NCI-H187 treated with DMSO at 0.1 percent for 48 hours (cell line): ENCODE data around the gene ZNF354C.

ENCODE experiments used
- DNase-seq: peaks from one replicate; lab custom pipeline; 2025; lab: John Stamatoyannopoulos, UW

Gene ZNF354C

DNA sequence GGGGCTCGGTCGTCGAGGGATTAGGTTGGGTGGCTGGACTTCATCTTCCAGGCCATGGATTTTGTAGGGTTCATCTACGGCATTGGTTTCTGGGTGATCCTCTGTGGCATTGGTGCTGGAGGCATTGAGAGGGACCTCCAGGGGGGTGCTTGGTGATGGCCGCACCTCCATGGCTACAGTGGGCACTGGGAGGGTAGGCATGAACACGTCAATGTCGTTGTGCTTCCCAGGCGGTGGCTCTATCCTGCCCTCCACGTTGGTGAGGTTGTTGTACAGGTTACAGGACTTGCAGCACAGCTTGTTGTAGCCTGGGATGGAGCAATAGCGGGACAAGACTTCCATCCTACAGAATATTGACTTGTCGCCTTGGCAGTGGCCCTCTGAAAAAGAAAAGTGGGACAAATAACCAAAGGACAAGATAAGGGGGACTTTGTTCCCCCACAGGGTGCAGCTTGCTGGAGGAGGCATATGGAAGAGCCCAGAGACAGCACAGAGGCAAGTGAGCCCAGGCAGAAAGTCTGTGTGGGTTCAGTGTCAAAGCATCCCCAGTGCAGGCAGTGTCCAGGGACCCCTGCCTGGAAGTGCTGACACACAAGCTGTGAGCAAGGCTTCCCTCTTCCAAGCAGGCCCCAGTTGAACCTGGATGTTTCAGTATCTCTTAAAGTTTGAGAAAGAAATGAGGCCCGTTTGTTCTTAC is 53.9 kb downstream of the ZNF354C start:
- no peak for DNase-seq

DNA sequence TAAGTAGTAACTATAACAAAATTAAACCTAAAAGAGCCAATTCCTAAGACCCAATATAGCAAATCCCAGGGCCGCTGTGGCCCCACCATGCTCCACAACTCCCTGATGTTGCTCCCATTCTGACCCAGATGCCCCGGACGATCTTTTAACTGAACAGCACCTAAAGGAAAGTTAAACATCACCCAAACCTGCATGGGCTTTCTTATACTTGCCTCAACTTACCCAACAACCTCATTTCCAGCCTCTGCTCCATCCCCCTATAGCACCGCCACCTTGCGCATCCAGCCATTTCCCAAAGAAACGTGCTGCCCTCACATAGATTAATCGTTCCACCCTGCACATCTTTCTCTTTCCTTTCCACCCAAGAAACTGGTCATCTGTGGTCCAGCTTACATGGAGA is 54.6 kb downstream of the ZNF354C start:
- no peak for DNase-seq

DNA sequence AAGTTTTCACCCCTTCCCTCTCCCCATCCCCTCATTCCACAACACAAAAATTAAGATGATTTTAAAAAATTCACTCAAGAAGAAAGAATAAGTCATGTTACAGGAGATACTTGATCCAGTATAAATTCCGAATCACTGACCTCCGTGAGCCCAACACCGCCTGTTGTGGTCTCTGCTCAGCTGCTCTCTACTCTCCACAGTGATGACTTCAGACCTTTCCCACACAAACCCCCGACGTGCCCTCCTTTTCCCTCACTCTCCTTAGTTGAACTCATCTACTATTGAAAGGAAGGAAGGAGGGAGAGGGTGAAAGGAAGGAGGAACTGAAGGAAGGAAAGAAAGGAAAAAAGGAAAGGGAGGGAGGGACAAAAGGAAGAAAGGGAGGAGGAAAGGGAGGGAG is 55.1 kb downstream of the ZNF354C start:
- DNase-seq, result no peak

DNA sequence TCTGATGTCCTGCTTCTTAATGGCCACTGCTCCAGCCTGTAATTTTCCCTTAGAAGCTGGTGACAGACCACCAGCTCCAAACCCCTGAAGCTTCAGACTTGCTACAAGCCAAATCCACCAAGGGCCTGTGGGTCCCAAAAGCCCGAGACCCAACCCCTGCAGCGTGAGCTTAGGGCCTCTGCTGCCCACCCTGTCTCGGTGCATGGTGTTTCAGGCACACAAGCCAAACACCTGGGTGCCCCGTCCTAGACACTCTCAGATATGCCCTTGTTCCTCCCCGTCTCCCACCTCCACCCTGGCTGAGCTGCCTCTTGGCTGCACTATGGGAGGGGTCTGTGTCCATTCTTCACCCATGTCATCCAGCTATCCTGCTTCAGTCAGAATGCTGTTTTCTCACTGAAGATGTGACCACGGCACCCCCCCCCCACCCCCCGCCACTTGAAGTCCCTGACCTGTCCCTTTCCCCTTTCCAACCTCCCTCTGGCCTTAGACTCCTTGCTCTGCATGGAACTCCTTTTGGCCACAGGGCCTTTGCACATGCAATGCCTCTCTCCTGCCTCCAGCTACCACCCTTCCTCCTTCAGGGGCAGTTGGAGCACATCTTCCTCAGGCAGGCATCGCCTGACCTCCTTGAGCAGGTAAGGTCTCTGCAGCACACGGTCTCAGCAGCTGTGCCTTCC is 55.8 kb downstream of the ZNF354C start:
- DNase-seq, result no peak

DNA sequence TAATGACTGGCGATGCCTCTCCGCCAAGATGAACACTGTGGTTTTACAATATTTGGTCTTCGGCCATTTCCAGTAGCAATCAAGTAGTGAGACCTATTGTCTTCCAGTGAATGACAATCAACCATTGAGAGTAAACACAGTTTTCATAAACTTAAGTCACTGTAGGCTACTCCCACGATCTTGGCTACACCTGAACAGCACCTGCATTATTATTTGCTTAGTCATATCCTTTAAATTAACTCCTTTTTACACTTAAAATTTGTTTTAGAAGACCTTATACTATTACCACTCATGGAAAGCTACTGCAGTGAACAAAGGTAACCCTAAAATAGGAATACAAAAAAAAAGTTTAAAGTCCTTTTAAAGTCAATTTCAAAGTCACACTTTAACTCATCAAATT is 58.2 kb downstream of the ZNF354C start:
- no peak for DNase-seq

DNA sequence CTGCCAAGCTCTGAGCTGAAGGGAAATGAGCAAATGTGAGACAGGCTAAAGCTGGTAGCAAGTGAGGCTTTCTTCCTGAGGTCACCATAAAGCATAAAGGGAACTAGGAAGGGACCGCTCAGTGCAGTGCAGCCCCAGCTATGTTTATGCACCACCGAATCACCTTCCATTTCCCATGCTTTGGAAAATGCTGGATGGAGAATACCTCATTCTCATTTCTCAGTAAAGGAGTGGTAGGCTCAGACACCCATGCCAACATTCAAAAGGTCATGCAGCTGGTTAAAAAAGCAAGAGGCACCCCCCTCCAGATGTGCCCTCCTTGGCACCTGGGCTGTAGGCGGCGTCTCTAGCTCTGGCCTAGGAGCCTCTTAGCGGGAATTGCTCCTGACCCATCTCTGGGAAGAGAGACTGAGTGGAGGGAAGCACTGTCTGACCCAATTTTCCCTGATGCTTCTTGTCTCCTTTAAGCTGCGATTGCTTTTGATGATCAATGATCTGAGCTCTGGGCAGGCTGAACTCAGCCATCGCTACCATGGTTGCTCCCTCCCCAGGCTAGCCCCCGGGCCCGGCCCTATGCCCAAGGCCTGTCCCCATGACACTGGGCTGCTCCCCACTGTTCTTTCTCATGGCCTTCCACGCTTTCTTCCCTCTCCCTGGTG is 58.7 kb downstream of the ZNF354C start:
- no peak for DNase-seq

DNA sequence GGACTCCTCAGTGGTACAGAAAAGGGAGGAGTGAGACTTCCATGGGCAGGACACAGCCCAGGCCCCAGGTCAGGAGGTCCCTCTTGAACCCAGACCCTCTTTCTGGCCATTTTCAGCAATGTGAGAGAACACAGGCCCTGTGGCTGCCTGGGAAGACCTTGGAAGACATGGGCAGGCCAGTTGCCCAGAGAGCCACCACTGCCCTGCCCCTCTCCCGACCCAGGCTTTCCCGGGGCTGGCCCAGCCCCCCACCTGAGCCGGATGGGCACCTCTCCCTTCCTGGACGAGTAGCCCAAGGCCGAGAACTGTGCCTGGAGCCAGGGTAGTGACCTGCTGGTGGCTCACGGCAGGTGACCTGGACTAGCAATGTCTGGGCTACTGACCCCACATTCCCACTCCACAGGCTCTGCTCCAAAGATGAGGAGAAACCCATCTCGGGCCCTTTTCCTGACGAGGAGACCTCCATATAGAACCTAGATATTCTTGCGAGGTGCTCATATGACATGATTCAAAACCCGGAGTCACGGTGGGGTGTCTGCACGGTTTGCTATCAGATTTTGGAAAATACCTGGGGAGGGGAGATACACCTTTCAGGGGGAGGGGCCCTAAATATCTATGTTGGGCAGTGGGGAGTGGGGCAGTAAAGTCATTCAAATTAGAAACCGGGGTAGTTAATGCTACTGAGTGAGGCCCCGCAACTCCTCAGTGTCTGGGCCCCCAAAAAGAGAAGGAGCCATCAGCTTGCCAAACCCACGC is 59.4 kb downstream of the ZNF354C start:
- no peak for DNase-seq

DNA sequence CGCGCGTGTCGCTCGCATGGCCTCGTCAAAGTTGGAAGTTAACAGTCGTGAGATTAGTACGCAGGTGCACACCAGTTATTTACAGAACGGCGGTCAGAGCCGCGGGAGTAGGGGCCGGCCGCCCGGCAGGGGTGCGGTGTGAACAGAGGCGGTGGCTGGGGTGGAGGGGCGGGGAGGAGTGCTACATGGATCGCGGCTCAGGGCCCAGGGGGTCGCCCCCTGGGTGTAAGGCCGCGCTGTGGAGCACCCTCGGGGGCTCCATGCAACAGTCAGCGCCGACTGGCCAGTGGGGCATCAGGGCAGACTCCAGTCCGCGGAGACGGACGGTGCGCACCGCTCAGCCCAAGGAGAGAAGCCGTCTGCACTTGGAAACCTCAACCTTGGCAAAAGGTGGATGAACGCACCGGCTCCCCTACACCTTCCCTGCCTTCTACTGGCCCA is 60.3 kb downstream of the ZNF354C start:
- no peak for DNase-seq

DNA sequence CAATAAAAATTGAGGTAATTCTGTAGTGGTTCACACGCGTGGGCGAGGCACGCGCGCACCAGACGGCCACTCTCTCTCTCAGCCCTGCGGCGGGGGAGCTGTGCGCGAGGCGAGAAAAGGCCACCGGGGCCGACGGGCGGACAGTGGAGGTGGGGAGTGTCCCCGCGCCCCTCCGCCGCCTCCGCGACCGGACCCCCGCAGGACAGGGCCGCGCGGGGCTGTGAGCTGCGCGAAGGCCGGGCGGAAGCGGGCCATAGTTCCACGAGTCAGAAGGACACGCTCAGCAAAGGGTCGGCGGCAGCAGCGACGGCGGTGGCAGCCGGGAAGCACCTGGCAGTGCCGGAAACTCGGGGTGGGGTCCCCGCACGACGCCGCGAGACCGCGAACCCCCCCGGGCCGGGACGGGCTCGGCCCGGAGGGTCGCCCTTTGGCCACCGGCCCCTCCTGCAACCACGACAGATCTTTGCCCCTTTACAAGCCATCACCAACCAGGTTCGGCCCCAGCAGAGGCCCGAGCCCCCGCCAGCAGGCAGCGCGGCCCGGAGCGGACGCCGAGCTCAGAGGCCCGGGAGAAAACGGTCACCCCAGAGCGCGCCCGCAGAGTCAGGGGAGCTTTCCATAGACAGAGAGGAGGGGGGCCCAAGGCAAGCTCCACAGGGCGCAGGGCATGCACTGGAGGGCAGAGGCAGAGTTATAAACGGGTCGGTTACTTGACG is 60.9 kb downstream of the ZNF354C start:
- DNase-seq, result no peak

DNA sequence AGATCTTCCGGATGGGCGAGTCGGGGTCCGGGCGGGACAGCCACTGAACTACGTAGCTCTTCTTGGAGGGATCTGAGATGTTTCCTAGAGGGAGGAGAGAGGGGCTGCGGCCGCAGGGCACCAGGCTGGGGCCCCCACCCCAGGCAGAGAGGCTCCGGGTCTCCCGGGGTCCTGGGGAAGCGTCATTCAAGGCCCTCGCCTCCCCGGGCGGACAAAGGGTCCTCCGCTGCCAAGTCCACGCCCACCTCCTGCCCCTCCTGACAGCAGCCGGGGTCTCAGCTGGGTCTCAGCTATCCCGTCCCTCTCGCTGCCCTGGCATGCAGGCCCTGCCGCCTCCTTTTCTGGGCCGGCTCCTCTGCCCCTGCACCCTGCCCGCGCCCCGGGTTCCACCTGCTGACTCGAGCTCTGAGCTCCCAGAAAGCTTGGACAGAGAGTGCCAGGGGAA is 61.5 kb downstream of the ZNF354C start:
- no peak for DNase-seq

DNA sequence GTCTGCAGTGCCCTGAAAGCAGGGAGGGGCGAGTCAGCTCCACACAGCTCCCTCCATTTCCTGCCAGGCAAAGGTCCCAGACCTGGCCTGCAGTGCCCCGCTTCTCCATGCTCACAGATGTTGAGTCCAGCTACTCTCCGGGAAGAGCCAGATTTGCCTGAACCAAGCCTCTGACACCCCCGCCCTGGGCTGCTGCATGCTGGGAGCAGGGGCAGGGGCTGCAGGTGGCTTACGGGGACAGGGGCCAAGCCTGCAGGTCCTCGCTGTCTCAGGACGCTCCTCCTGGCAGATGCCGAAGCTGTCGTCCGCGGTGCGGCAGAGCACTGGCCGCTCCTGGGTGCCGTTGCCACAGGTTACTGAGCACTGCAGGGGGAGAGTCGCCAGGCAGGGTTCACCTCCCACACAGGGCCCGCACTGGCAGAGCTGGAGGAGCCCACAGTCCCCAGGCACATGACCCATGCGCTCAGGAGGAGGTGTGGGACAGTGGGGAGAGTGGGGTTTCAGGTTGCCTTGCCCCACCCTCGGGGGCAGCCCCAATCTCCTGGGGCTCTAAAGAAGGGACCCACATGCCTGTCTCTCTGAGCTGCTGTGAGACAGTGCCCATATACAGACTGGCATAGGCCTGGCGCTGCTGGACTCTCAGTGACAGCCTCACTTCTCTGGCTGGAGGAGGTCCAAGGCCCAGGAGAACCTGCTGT is 62.4 kb downstream of the ZNF354C start:
- DNase-seq, result no peak

DNA sequence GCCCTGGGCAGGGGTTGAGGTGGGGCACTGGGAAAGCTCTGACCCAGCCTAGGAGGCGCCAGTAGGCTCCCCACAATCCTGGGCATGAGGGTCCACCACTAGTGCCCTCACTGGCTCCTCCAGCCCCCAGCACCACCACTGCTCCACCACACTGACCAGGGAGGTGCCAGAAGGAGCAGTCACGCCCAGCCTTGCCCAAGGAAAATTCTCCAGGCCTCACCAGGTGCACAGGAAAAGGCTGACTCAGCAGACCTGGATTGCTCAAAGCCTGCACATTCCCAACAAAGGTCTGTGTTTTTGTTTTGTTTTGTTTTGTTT is 62.9 kb downstream of the ZNF354C start:
- DNase-seq, result no peak

DNA sequence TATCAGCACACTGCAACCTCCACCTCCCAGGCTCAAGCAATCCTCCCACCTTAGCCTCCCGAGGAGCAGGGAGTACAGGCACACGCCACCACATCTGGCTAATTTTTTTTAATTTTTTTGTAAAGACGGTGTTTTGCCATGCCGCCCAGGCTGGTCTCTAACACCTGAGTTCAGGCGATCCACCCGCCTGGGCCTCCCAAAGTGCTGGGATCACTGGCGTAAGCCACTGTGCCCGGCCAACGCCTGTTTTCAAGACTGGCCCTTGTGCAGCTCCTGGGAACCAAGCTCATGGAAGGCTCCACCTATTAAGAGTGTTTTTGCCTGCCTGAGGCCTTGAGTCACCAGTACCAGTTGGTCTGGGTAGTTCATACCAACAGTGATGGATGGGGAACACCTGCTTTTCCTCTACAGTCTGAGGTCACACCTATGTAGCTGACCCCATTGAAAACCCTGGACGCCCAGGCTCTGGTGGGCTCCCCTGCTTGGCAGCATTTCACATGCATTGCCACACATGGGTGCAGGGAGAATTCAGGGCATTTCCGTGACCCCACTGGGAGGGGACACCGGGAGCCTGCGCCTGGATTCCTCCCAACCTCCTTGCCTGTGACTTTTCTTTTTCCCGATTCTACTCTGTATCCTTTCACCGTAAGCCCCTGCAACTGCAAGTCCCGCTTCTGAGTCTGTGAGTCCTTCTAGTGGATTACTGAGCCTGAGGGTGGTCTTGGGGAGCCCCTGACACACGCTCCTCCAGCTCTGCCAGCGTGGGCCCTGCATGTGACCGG is 63.5 kb downstream of the ZNF354C start:
- DNase-seq, result no peak

DNA sequence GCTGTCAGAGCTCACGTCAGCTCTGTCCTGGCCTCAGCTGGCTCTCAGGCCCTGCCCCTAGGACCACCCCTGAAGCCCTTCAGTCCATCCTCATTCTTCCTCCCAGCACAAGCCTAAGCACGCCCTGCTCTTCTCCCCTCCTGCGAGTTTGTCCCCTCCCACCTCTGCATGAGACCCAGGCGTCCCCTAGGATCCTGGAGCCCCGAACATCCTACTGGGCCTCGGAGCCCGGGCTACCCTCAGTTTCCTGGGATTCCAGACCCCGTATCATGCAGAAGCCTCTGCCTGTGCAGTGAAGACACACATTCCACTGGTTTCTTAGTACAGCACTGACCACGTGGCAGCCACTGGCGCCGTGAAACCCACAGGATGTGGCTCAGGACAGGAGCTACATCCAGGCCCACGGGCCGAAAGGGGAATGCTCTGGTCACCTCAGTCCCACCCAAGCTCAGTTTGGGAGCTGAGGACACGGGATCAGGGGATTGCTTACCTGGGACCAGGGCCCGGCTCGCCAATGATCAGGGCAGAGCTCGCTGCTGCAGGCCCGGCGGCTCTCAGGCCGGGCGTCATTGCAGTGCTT is 64.2 kb downstream of the ZNF354C start:
- DNase-seq, result no peak

DNA sequence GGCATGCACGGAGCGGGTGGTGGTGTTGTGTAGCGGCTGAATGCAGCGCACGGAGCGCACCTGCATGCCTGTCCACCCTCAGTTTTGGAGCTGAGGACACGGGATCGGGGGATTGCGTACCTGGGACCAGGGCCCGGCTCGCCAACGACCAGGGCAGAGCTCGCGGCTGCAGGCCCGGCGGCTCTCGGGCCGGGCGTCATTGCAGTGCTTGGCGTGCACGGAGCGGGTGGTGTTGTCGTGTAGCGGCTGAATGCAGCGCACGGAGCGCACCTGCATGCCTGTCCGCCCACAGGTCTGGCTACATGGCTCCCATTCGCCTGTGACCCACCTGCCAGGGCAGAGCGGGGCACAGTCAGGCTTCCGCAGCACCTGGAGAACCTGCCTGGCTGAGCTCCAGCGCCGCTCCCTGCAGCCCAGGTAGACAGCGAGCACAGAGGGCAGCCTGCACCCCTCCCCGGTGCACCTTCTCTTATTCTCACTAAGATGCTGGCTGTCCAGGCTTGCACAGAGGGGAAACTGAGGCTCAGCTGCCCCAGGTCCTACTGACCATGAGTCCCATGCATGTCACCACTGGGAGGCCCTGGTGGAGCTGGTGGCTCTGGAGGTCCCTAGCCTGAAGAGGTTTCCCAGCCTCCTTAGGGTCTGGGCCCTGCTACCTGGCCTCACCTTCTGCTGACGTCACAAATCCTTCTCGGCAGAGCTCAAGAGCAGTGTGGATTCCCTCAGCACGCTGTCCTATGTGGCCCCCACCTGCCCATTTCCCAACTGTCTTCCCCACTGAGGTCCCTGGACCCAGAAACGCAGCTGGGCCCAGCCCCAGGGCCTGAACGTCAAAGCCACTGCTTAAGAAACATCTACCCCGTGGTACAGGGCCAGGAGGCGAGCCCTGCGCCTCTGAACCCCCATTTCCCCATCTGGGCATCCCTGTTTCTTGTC is 64.9 kb downstream of the ZNF354C start:
- DNase-seq, result no peak

DNA sequence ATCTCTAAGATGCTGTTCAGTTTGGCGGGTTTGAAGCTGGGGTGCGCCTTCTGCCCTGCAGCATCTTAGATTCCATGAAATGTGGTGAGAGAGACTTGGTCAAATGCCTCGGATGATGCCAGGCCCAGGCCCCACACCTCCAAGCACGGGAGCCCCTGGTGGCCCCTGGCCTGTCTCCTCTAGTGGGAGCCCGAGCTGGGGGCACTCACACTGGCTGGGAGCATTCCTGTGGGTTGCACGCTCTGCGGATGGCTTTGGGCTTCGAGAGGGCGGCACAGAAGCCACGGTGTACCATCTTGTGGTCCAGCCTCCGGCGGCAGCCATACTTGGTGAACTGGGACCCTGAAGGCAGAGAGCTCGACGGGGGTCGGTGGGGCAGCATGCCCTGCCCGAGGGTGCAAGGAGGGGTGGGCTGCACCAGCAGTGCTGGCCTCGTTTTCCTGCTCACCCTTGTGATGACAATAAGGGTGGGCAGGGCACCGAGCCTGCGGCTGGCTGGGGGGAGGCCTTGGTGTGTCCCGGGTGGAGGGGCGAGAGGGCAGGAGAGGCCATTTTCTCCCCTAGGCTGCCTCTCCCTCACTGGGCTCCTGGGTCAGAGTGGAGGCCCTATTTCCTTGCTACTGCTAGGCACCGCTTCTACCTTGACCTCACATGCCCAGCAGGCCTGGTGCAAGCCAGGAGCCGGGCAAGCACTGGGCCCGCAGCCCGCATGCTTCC is 65.8 kb downstream of the ZNF354C start:
- no peak for DNase-seq

DNA sequence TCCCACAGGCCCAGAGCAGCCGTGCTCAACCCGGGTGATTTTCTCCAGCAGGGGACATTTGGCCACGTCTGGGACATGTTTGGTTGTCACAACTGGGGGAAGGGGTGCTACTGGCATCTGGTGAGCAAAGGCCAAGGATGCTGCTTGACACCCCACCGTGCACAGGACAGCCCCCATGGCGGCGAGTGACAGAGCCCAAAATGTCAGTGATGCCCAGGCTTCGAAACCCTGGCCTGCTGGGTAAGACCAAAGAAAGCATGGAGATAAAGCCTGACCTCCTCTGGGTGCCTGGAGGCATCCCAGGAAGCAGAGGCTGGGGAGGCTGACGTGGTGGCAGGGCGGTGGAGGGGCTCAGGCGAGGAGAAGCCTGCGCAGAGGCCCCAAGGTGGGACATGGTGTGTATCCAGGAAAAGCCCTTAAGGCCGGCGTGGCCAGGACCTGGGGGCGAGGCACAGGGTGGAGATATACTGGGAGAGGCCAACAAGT is 66.4 kb downstream of the ZNF354C start:
- DNase-seq, result no peak
